AG09309 (cell line): ENCODE data around the gene PARP16.
A peak's percentile ranks its signal among the peaks of the same experiment; 100 is the strongest.

Experiments used
- DNase-seq: peaks from one replicate; pipeline ENCODE4 v3.0.0-alpha.2; 2010; ENCODE audit warnings: low read depth
- H3K4me3 ChIP-seq: 2 replicates; pipeline ENCODE4 v1.5.1; 2011; ENCODE audit warnings: mild to moderate bottlenecking, low read depth, low read length, moderate library complexity; ENCODE audit not compliant: control insufficient read depth
- TF ChIP-seq, protein P1 (sequence below): IDR thresholded peaks from 2 replicates; pipeline ENCODE4 v1.5.1; 2011; ENCODE audit warnings: mild to moderate bottlenecking, low read depth, low read length, inconsistent platforms; ENCODE audit not compliant: insufficient read depth, control insufficient read depth; ENCODE audit errors: missing control alignments

PARP16 gene

DNA sequence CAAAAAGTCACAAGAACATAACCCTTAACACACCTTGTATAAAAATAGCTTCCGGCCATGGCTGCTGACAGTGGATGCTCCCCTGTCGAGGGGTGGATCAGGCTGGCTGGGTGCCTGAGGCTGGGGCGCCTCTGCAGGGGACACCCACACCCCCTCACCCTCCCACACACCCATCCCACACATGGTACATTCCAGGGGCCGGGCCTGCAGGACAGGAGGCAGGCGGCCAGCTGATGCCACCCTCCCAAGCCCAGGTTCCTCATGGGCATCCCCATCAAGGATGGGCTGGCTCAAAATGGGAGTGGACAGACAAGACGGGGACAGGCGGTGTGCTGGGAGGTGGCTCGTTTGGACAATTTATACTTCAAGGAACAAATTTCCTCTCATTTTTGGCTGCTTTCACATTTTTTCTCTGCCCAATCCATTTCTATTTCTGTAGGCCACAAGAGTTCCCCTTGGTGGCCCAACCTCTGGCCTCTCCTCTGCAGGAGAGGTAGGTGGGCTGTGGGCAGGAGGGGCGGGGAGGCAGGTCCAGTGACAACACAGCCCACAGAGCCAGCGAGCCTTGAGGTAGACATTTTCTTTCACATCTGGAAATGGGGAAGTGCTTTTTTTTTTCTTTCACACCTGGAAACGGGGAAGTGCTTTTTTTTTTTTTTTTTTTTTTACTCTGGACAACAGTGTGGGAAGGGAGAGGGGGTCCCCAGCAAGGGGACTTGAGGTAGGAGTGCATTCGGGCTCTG, 41.1 kb upstream of the PARP16 start:
- no peak overlapping the region for H3K4me3 ChIP-seq
- no peak for DNase-seq
- TF ChIP-seq, protein P1, sequence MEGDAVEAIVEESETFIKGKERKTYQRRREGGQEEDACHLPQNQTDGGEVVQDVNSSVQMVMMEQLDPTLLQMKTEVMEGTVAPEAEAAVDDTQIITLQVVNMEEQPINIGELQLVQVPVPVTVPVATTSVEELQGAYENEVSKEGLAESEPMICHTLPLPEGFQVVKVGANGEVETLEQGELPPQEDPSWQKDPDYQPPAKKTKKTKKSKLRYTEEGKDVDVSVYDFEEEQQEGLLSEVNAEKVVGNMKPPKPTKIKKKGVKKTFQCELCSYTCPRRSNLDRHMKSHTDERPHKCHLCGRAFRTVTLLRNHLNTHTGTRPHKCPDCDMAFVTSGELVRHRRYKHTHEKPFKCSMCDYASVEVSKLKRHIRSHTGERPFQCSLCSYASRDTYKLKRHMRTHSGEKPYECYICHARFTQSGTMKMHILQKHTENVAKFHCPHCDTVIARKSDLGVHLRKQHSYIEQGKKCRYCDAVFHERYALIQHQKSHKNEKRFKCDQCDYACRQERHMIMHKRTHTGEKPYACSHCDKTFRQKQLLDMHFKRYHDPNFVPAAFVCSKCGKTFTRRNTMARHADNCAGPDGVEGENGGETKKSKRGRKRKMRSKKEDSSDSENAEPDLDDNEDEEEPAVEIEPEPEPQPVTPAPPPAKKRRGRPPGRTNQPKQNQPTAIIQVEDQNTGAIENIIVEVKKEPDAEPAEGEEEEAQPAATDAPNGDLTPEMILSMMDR, result no peak

DNA sequence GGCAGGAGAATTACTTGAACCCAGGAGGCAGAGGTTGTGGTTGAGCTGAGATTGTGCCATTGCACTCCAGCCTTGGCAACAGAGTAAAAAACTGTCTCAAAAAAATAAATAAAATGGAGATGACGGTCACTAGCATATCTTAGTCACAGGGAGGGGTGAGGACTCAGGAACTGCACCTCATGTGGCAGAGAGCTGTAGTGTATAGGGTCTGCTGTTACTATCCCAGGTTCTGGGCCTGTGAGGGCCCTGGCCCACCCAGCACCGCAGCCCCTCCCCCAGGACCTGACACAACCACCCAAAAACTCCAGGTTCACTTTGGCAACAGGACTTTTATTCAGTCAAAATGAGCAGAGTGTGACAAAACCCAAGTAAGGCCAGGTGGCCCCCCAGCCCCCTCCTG, 40.1 kb upstream of the PARP16 start:
- H3K4me3 ChIP-seq, result no peak overlapping the region
- TF ChIP-seq, protein P1, result no peak
- no peak for DNase-seq

DNA sequence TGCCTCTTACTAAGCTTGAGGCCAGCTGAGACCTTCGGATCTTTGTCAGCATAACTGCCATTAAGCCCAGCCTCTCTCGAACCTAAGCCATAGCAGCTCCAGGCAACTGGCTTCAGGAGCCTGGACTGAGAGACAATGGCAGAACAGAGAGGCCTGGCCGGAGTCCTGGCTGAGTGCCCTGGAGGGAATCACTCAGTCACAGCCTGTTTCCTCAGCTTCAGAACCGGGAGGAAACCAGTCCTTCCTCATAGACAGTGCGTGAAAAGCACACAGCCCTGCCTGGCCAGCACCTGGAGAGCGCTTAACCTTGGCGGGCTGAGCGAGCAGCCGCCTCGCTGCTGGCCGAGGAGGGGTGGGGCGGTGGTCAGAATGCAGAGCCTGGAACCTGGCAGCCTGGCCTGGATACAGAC, 39.4 kb upstream of the PARP16 start:
- no peak overlapping the region for H3K4me3 ChIP-seq
- no peak for DNase-seq
- TF ChIP-seq, protein P1, result no peak

DNA sequence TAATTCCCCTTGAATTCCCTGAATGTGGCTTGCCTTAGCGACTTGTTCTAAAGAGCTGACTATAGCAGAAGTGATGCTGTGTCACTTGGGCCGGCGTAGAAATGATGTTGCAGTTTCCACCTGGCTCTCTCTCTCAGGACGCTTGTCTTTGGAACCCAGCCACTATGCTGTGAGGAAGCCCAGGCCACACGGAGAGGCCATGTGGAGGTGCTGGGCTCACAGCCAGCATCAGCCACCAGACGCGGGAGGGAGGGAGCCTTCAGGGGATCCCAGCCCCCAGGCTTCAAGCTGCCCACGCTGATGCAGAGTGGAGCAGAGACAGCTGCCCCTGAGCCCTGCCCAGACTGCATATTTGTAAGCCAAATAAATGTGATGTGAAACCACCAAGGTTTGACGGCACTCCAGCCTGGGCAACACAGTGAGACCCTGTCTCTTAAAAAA, 36.4 kb upstream of the PARP16 start:
- H3K4me3 ChIP-seq, result no peak overlapping the region
- no peak for DNase-seq
- TF ChIP-seq, protein P1, result no peak

DNA sequence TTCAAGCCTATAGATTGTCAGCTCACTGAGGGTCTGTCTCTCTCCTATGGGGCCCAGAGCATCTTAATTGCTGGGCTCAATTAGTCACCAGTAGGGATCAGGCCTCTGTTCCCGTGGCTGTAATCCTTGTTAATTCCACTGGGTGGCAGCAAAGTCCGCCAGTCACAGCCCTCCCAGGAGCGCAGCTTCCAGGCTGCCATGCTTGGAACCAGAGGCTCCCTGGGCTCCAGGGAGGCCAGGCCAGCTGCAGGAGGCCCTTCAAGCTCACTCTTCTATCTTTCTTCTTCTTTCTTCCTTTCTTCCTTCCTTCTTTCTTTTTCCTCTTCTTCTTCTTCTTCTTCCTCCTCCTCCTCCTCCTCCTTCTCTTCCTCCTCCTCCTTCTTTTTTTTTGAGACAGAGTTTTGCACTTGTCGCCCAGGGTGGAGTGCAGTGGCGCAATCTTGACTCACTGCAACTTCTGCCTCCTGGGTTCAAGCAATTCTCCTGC, 32.2 kb upstream of the PARP16 start:
- TF ChIP-seq, protein P1, result peak; percentile 88
- no peak overlapping the region for H3K4me3 ChIP-seq
- no peak for DNase-seq

DNA sequence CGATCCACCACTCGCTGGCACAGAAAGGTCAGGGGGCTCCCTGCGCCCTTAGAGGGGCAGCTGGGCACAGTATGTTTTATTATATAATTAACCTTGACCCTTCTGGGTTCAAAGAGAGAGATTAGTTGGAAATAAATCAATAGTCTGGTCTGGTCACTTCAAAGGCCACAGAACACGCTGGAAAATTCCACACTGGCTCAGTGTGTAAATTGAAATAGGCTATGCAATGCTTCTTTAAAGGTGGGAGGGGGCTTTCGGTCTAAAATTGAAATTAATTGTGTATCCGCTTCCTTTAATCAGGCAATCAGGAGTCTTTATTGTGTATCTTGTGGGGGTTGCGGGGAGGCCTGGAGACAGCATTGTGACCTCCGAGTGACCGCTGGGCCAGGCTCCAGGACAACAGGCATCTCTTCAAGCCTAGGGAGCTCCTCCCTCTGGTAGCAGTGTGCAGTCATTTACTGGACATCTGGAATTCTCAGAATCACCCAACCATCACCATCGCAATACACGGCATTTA, 25.8 kb upstream of the PARP16 start:
- DNase-seq, result no peak
- H3K4me3 ChIP-seq, result no peak overlapping the region

More for the DNA sequence above, 25.8 kb upstream of the PARP16 start:
- TF ChIP-seq, protein P1, result no peak
